Ishikawa (cell line): Measurements from ENCODE around the gene MAP3K2.

Source experiments
- CEBPB ChIP-seq: IDR thresholded peaks from 2 replicates; pipeline ENCODE4 v1.6.1; 2012
- CREB1 ChIP-seq: IDR thresholded peaks from 2 replicates; pipeline ENCODE4 v1.6.1; 2012; ENCODE audit warnings: low read depth
- EGR1 ChIP-seq: IDR thresholded peaks from 2 replicates; pipeline ENCODE4 v1.6.1; 2012
- EP300 ChIP-seq: IDR thresholded peaks from 2 replicates; pipeline ENCODE4 v1.6.1; 2012; ENCODE audit warnings: borderline replicate concordance
- NFIC ChIP-seq: IDR thresholded peaks from 2 replicates; pipeline ENCODE4 v1.6.1; 2012
- TAF1 ChIP-seq: IDR thresholded peaks from 2 replicates; pipeline ENCODE4 v1.6.1; 2012; ENCODE audit warnings: low read depth, mild to moderate bottlenecking
- TCF12 ChIP-seq: IDR thresholded peaks from 2 replicates; pipeline ENCODE4 v1.6.1; 2012; ENCODE audit warnings: low read depth
- TEAD4 ChIP-seq: IDR thresholded peaks from 2 replicates; pipeline ENCODE4 v1.6.1; 2012
- YY1 ChIP-seq: IDR thresholded peaks from 2 replicates; pipeline ENCODE4 v1.6.1; 2012; ENCODE audit warnings: low read depth
- ZBTB7A ChIP-seq: IDR thresholded peaks from 2 replicates; pipeline ENCODE4 v1.6.1; 2012; ENCODE audit warnings: low read depth
- TF ChIP-seq, protein P1 (sequence below): IDR thresholded peaks from 2 replicates; pipeline ENCODE4 v1.6.1; 2012
- TF ChIP-seq, protein P2 (sequence below): IDR thresholded peaks from 2 replicates; pipeline ENCODE4 v1.6.1; 2012; ENCODE audit warnings: low read depth, mild to moderate bottlenecking

DNA sequence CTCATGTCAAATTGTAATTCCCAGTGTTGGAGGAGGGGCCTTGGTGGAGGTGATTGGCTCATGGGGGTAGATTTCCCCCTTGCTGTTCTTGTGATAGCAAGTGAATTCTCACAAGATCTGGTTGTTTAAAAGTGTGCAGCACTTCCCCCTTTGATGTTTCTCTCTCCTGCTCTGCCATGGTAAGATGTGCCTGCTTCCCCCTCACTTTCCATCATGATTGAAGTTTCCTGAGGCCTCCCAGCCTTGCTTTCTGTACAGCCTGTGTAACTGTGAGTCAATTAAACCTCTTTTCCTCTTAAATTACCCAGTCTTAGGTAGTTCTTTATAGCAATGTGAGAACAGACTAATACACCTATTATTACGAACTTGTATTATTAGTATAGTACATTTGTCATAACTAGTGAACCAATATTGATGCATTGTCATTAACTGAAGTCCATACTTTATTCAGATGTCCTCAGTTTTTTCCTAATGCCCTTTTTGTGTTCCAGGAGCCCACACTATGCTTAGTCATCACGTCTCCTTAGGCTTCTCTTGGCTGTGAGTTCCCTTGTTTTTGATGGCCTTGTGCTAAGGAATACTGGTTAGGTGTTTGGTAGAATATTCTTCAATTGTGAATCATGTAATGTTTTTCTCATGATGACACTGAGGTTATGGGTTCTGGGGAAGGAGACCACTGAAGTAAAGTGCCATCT, 4.5 kb upstream of the MAP3K2 start:
- TF ChIP-seq YY1 (no peak), EP300 (no peak), NFIC (no peak), CREB1 (no peak), CEBPB (no peak), ZBTB7A (no peak), EGR1 (no peak), TEAD4 (no peak), TAF1 (no peak), TCF12 (no peak)
- TF ChIP-seq, protein P1, sequence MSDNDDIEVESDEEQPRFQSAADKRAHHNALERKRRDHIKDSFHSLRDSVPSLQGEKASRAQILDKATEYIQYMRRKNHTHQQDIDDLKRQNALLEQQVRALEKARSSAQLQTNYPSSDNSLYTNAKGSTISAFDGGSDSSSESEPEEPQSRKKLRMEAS = no peak
- TF ChIP-seq, protein P2, sequence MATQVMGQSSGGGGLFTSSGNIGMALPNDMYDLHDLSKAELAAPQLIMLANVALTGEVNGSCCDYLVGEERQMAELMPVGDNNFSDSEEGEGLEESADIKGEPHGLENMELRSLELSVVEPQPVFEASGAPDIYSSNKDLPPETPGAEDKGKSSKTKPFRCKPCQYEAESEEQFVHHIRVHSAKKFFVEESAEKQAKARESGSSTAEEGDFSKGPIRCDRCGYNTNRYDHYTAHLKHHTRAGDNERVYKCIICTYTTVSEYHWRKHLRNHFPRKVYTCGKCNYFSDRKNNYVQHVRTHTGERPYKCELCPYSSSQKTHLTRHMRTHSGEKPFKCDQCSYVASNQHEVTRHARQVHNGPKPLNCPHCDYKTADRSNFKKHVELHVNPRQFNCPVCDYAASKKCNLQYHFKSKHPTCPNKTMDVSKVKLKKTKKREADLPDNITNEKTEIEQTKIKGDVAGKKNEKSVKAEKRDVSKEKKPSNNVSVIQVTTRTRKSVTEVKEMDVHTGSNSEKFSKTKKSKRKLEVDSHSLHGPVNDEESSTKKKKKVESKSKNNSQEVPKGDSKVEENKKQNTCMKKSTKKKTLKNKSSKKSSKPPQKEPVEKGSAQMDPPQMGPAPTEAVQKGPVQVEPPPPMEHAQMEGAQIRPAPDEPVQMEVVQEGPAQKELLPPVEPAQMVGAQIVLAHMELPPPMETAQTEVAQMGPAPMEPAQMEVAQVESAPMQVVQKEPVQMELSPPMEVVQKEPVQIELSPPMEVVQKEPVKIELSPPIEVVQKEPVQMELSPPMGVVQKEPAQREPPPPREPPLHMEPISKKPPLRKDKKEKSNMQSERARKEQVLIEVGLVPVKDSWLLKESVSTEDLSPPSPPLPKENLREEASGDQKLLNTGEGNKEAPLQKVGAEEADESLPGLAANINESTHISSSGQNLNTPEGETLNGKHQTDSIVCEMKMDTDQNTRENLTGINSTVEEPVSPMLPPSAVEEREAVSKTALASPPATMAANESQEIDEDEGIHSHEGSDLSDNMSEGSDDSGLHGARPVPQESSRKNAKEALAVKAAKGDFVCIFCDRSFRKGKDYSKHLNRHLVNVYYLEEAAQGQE = no peak
